Activated CD4-positive, CD25-positive, alpha-beta regulatory T cell treated with anti-CD3 and anti-CD28 coated beads, Interleukin-2, amount 50 U/mL, for 72 hours (primary cell): ENCODE data around the gene DRAXIN.

ENCODE experiments used
- DNase-seq: peaks from one replicate; pipeline ENCODE4 v3.0.0; 2021

DRAXIN gene

GRCh38 chr1:11712285-11712684, 20.8 kb downstream of the DRAXIN start:
- DNase-seq = no peak

DNA sequence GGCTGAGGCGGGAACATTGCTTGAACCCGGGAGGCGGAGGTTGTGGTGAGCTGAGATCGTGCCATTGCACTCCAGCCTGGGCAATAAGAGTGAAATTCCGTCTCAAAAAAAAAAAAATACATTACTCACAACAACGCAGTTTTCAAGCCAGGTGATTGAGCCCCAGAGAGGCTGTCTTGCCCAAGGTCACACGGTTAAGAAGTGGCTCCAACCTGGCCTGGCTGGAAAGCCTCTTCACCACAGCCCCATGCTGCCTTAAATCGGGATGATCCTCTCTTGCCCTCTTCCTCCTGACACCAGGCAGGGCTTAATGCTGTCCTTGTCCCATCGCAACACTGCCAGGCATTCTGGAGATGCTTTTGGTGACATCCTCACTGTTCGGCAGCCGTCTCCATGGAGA, 21.6 kb downstream of the DRAXIN start:
- DNase-seq = no peak

DNA sequence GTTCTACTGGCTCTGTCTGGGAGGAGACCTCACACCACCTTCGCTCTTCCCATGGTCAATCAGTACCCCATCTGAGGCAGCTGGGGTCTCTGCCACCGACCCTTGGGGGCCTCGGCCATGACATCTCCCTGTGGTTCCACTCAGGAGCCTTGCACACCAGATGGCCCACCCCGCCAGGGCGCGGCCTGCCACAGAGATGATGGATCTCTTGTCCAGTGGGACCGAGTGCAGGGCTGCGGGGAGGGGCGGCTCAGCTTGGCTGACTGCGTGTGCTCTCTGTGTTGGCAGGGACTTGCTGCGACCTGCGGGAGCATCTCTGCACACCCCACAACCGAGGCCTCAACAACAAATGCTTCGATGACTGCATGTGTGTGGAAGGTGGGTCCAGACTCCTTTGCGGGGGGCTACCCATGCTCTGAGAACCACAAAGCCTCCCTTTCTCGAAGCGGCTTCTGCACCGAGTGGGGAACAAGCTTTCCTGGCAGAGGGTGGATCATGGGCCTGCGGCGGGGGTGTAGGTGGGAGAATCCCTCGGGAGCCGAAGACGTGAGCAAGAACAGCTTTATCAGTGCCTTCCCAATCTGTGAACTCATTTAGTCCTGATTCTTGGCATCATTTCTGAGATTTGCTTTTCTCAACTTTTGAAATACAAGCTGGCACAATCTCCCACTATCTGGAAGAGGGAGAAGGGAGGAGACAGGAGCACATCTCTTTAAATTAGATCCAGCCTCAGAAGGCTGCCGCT, 23.5 kb downstream of the DRAXIN start:
- no peak for DNase-seq

- peak; percentile 89 for DNase-seq
Measured at GRCh38 chr1:11719313-11720032, 28.0 kb downstream of the DRAXIN start.

DNA sequence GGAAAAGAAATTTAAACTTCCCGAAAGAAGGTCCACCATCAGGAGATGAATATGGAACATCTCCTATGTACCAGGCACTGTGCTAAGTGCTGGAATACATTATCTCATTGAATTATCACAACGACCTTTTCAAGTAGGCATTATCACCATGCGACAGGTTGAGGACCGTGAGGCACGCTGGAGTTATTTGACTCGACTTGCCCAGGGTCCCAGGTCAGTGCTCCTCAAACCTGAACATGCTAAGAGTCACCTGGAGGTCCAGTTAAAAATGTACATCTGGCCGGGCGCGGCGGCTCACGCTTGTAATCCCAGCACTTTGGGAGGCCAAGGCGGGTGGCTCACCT, 28.5 kb downstream of the DRAXIN start:
- DNase-seq = no peak

DNA sequence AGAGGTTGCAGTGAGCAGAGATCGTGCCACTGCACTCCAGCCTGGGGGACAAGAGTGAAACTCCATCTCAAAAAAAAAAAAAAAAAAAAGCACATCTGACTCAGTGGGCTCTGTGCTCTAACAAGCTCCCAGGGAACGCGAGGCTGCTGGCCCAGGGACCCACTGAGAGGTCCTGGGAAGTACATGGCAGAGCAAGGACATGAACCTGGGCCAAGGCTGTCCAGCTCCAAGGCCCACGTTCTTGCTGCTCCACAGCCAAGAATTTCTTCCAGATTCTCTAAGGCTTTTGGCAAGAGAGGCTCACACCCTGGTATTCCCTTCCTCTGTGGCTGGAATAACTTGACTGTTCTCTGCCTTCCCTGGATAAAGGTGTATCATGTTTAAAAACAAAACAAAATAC, 29.0 kb downstream of the DRAXIN start:
- DNase-seq = no peak

- DNase-seq = no peak
Measured at GRCh38 chr1:11721311-11721710, 29.8 kb downstream of the DRAXIN start.

- no peak for DNase-seq
Measured at GRCh38 chr1:11722538-11722937, 31.0 kb downstream of the DRAXIN start.

DNA sequence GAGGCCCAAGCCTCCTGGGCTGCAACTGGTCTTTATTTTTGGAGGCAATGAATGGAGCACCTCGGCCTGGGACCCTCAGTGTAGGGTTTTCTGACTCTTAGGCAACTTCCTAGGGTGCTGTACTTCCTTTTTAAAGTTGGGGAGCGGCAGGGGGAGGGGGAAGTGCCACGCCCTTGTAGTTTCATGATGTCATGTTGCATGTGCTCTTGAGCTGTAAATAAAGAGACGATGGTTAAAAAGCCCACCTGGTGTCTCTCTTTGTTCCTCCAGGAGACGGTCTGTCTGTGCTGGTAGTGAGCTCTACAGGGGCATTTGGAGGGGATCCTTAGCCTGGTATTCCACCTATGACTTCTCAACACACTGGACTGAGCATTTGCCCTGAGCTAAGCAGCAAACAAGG, 34.1 kb downstream of the DRAXIN start:
- DNase-seq = no peak

DNA sequence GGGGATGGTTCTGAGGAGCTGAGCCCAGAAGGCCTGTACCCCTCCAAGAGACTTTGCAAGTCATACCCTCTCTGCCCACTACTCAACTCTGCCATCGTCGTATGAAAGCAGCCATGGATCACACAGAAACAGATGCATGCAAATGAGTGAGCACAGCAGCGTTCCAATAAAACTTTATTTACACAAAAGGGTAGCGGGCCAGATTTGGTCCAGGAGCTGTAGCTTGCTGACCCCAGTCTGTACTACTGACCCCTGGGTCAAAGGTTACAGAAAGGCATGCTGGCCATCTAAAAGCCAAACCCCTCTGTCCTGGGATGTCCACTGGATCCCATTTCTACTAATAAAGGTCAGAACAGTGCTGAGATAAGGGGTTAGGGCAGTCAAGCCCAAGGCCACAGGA, 35.6 kb downstream of the DRAXIN start:
- no peak for DNase-seq

DNA sequence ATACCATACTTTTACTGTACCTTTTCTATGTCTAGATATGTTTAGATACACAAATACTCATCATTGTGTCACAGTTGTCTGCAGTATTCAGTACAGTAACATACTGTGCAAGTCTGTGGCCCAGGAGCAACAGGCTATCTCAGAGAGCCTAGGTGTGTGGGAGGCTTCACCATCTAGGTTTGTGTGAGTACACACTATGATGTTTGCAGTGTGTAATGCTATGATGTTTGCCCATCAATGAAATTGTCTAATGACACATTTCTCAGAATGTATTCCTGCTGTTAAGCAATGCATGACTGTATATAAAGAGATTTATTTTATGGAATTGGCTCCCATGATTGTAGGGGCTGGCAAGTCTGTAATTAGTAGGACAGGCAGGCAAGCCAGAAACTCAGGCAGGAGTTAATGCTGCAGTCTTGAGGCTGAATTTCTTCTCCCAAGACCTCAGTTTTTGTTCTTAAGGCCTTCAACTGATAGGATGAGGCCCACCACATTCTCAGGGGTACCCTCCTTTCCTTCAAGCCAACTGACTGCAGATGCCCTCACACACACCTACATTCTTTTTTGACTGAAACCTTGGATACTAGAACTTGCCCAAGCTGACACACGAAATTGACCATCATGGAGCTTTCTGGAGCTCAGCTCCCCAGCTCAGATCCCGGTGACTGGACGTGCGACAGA, 36.8 kb downstream of the DRAXIN start:
- no peak for DNase-seq

GRCh38 chr1:11729155-11729497, 37.6 kb downstream of the DRAXIN start:
- no peak for DNase-seq

- DNase-seq = no peak
Measured at GRCh38 chr1:11729498-11730428, 38.3 kb downstream of the DRAXIN start.

GRCh38 chr1:11730429-11730891, 39.0 kb downstream of the DRAXIN start:
- DNase-seq = no peak

DNA sequence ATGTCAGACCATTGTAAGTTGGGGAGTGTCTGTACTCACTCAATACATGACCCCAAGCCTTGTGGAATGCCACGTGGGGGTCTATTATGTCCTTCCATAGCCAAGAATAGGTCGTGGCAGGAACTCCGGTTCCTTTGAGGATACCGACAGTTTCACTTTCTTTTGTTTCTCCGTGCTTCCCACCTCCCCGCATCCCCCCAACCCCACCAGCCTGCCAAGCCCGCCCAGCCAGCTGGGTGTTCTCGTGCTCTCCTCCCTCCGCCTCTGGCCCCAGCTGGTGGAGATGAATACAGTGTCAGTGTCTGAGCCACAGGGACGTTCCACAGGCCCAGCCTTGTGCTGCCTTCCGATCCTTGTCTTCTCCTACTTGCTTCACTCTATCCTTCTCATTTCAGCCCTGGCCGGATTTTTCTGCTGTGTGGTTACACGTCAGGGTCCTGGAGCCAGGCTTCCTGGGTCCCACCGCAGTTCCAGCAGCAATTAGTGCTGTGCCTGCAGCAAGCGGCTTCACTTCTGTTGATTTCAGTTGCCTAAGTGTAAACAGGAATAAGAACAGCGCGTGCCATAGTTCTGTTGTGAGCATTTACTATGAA, 40.3 kb downstream of the DRAXIN start:
- DNase-seq = no peak

DNA sequence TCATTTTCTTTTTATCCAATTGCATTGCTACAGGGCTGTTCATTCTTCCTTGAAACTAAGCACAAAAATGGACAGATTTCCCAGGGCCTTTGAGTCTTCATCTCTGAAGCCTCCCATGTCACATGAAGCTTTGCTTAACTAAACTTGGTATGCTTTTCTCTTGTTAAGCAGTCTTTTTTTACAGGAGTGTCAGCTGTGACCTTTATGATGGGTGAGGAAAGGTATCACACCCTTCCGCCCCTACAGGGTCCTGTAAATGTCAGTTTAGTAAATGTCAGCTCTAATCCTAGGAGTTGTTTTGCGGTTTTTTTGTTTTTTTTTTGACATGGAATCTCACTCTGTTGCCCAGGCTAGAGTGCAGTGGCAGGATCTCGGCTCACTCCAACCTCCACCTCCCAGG, 41.8 kb downstream of the DRAXIN start:
- DNase-seq = no peak

DNA sequence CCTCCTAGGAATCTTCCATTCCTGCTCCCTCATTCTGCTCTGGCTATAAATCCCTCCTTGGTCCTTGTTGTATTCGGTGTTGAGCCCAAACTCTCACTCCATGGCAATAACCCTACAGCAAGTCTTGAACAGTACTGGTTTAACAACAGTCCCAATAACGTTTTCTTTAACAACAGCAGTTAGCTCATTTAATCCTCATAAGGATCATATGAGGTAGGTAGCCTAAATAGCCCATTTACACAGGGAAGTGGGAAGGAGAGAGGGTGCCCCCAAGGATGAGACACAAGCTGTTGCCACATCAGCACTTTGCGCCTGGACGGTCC, 44.0 kb downstream of the DRAXIN start:
- DNase-seq = no peak

DNA sequence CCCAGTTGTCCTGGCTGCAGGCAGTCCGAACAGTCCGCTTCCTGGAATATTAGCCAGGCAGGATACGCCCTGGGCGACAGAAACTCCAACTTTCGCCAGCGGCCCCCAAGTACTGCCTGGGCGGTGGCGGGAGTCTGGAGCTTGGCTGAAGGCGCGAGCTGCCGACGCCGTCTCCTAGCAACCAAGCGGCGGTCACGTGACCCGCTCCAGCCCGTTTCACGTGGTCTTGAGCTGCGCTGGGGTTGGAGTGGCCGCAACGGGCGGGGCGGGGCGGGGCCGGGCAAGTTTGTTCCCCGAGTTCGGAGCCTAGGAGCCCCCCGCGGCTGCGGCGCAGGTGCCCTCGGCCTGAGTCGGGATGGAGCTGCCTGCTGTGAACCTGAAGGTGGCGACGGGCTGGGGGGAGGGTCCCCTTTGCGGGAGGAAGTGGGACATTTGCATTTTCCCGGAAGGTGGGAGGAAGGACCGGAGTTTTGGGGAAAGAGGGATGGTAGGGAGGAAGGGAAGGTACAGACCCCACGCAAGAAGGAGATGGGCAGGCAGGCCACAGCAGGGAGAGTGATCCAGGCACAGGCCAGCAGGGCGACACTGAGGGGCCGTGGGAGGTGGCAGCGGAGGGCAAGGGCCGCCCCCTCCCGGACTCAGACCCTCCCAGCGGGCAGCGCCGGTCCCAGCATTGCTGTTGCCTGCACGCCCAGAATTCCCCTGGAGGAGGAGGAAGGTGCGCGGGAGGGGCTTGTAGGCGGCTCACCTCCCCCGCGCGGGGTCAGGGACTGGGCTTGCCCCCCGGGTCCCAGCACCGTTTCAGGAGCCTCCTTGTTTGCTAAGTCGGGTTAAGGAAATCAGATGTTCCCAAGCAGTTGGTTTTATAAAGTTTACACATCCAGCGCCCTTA, 44.6 kb downstream of the DRAXIN start, which contains the start of gene AGTRAP:
Gene AGTRAP, plus strand, starts transcription at position 283 of the 892 bp plus-strand sequence. Its CDS starts 73 bp downstream, at position 356.
- peak; percentile 87 for DNase-seq

DNA sequence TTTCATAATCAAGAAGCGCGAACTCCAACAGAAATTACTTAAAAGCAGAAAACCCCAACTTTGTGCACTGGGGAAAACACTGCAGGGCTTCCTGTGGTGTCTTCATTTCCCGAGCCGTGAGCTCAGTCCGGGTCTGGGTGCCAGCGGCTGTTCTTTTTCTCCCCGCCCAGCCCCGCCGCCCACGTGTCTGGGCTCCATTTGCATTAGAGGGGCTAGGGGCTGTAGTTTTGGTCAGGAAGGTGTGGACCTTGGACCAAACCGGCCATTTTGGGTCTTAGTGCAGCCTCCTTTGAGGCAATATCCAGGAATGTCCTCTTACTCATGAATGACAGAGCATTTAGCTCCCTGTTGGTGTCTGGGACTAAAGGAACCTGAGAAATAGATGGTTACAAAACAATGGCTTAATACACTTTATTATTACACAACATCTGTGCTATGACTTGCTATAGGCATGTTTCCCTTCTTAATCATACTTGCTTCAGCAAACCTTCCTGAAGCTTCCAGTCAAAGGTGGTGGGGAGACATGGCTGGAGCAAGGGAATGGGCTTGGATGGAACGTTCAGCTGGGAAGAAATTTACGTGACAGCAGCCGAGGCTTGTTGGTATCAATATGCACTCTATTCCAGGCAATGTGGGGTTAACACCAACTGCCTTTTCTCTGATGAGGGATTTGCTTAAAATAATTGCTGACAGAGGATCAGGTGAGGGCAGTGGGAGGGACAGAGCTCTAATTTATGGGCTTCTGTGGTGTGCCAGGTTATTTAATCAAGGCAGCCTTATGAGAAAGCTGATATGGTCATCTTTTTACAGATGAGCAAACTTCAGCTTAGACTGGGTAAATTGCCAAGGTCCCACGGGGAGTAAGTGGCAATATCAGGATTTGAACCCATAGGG, 45.5 kb downstream of the DRAXIN start:
- peak; percentile 54 for DNase-seq

DNA sequence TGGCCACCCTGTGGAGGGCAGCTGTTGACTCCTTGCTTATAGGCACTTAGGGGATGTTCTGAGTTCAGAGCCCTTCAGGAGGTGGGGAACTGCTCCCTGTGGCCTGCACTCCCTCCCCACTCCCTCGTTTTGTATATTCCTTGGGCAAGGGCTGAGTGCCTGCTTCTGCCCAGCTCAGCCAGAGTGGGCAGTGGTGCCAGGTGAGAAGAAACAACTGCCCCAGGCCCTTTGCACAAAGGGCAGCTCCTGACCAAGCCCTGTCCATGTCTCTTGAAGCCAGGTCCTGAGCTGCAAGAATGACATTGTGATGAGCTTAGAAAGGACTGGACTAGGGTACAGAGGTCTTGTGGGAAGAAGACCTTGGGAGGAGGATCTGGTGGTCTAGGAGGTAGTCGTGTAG, 46.6 kb downstream of the DRAXIN start:
- DNase-seq = no peak
